HEK293 (cell line): Measurements from ENCODE around the gene ZBTB39.

Experiments
- CTCF ChIA-PET: fragments of 350-600 bp; formaldehyde crosslinking; extraction: SDS; loops from one replicate; lab custom pipeline; 2021; ENCODE audit warnings: antibody characterized with exemption; lab: Yijun Ruan, JAX
- POLR2A ChIA-PET: fragments of 300-600 bp; formaldehyde crosslinking; extraction: SDS; loops from one replicate; lab custom pipeline; 2020; ENCODE audit warnings: antibody characterized with exemption, inconsistent platforms; lab: Yijun Ruan, JAX
- H3K27ac ChIP-seq: fragments of 200-500 bp; sonication (Bioruptor generic); 2 replicates; pipeline ENCODE4 v1.5.1; 2014; ENCODE audit warnings: low read depth, low read length, control low read depth, inconsistent platforms; ENCODE audit errors: extremely low read depth
- H3K36me3 ChIP-seq, 2 experiments: fragments of 200-500 bp in 1 of 2; sonication (Bioruptor generic) in 1 of 2; 1 replicate in 1 of 2; 2 replicates in 1 of 2; pipeline ENCODE4 v1.5.1; 2014 to 2017; ENCODE audit warnings: inconsistent platforms in 2 of 2, low read length in 2 of 2; ENCODE audit not compliant: control insufficient read depth in 2 of 2, insufficient read depth in 1 of 2
- H3K4me1 ChIP-seq: fragments of 200-500 bp; sonication (Bioruptor generic); 2 replicates; pipeline ENCODE4 v1.5.1; 2014; ENCODE audit warnings: mild to moderate bottlenecking, low read length, inconsistent platforms; ENCODE audit not compliant: control insufficient read depth, insufficient read depth
- H3K4me3 ChIP-seq: 2 replicates; pipeline ENCODE4 v1.5.1; 2011; ENCODE audit warnings: low read depth, mild to moderate bottlenecking, control low read depth, low read length, moderate library complexity
- H3K9me3 ChIP-seq: fragments of 200-500 bp; sonication (Bioruptor generic); 2 replicates; pipeline ENCODE4 v1.5.1; 2014; ENCODE audit warnings: low read depth, low read length, inconsistent platforms; ENCODE audit not compliant: control insufficient read depth, insufficient read depth
- EGR2 ChIP-seq: fragments of 450-650 bp; formaldehyde crosslinking; IDR thresholded peaks from 2 replicates; pipeline ENCODE4 v1.5.1; 2016; ENCODE audit warnings: low read depth, missing biosample characterization, missing genetic modification characterization
- GLIS1 ChIP-seq: fragments of 450-650 bp; formaldehyde crosslinking; IDR thresholded peaks from 2 replicates; pipeline ENCODE4 v1.5.1; 2016; ENCODE audit warnings: missing biosample characterization, missing genetic modification characterization
- HOXD13 ChIP-seq: sonication (generic); formaldehyde crosslinking; IDR thresholded peaks from 2 replicates; pipeline ENCODE4 v1.8.0; 2022; ENCODE audit warnings: missing genetic modification reagents, borderline replicate concordance
- MZF1 ChIP-seq: fragments of 450-650 bp; formaldehyde crosslinking; IDR thresholded peaks from 2 replicates; pipeline ENCODE4 v1.5.1; 2017; ENCODE audit warnings: missing biosample characterization, missing genetic modification characterization, borderline replicate concordance
- SCRT1 ChIP-seq: fragments of 450-650 bp; formaldehyde crosslinking; IDR thresholded peaks from 2 replicates; pipeline ENCODE4 v1.5.1; 2016; ENCODE audit warnings: missing biosample characterization, missing genetic modification characterization, borderline replicate concordance
- YY2 ChIP-seq: fragments of 450-650 bp; formaldehyde crosslinking; IDR thresholded peaks from 2 replicates; pipeline ENCODE4 v1.5.1; 2016; ENCODE audit warnings: missing biosample characterization, missing genetic modification characterization
- ZNF114 ChIP-seq: fragments of 450-650 bp; formaldehyde crosslinking; IDR thresholded peaks from 2 replicates; pipeline ENCODE4 v1.5.0; 2017; ENCODE audit warnings: missing biosample characterization, missing genetic modification characterization
- ZNF155 ChIP-seq: fragments of 450-650 bp; formaldehyde crosslinking; IDR thresholded peaks from 2 replicates; pipeline ENCODE4 v1.5.1; 2016; ENCODE audit warnings: missing biosample characterization, missing genetic modification characterization
- ZNF214 ChIP-seq: fragments of 450-650 bp; formaldehyde crosslinking; IDR thresholded peaks from 2 replicates; pipeline ENCODE4 v1.5.1; 2017; ENCODE audit warnings: missing biosample characterization, mild to moderate bottlenecking, missing genetic modification characterization, borderline replicate concordance
- ZNF341 ChIP-seq: fragments of 450-650 bp; formaldehyde crosslinking; IDR thresholded peaks from 2 replicates; pipeline ENCODE4; 2016; ENCODE audit warnings: low read depth, missing biosample characterization, missing genetic modification characterization
- ZNF37A ChIP-seq: fragments of 450-650 bp; IDR thresholded peaks from 2 replicates; pipeline ENCODE4 v1.5.1; 2018; ENCODE audit warnings: missing biosample characterization, missing genetic modification characterization
- ZNF433 ChIP-seq: fragments of 450-650 bp; formaldehyde crosslinking; IDR thresholded peaks from 2 replicates; pipeline ENCODE4 v1.5.1; 2016; ENCODE audit warnings: missing biosample characterization, missing genetic modification characterization, low read depth
- ZNF501 ChIP-seq: fragments of 450-650 bp; formaldehyde crosslinking; IDR thresholded peaks from 2 replicates; pipeline ENCODE4 v1.5.1; 2016; ENCODE audit warnings: missing biosample characterization, missing genetic modification characterization
- ZNF529 ChIP-seq: fragments of 450-650 bp; formaldehyde crosslinking; IDR thresholded peaks from 2 replicates; pipeline ENCODE4 v1.5.1; 2017; ENCODE audit warnings: missing genetic modification characterization, missing biosample characterization; ENCODE audit not compliant: insufficient replicate concordance
- ZNF544 ChIP-seq: fragments of 450-650 bp; formaldehyde crosslinking; IDR thresholded peaks from 2 replicates; pipeline ENCODE4 v1.5.0; 2017; ENCODE audit warnings: missing biosample characterization, missing genetic modification characterization
- ZNF558 ChIP-seq: fragments of 450-650 bp; formaldehyde crosslinking; IDR thresholded peaks from 2 replicates; pipeline ENCODE4 v1.5.1; 2016; ENCODE audit warnings: missing biosample characterization, missing genetic modification characterization
- ZNF561 ChIP-seq: fragments of 450-650 bp; IDR thresholded peaks from 2 replicates; pipeline ENCODE4 v1.5.1; 2018; ENCODE audit warnings: missing biosample characterization, missing genetic modification characterization, borderline replicate concordance
- ZNF571 ChIP-seq: fragments of 450-650 bp; formaldehyde crosslinking; IDR thresholded peaks from 2 replicates; pipeline ENCODE4 v1.5.0; 2017; ENCODE audit warnings: missing biosample characterization, missing genetic modification characterization
- ZNF624 ChIP-seq: fragments of 450-650 bp; formaldehyde crosslinking; IDR thresholded peaks from 2 replicates; pipeline ENCODE4 v1.5.1; 2017; ENCODE audit warnings: missing biosample characterization, missing genetic modification characterization
- ZNF660 ChIP-seq: fragments of 450-650 bp; IDR thresholded peaks from 2 replicates; pipeline ENCODE4 v1.5.1; 2018; ENCODE audit warnings: missing biosample characterization, mild to moderate bottlenecking, missing genetic modification characterization
- ZNF768 ChIP-seq: fragments of 450-650 bp; formaldehyde crosslinking; IDR thresholded peaks from 2 replicates; pipeline ENCODE4 v1.5.1; 2018; ENCODE audit warnings: missing biosample characterization, mild to moderate bottlenecking, missing genetic modification characterization
- ZNF776 ChIP-seq: fragments of 450-650 bp; formaldehyde crosslinking; IDR thresholded peaks from 2 replicates; pipeline ENCODE4 v1.5.0; 2017; ENCODE audit warnings: missing biosample characterization, missing genetic modification characterization, borderline replicate concordance
- ZSCAN16 ChIP-seq: fragments of 450-650 bp; formaldehyde crosslinking; IDR thresholded peaks from 2 replicates; pipeline ENCODE4 v1.5.1; 2016; ENCODE audit warnings: missing biosample characterization, missing genetic modification characterization
- ZXDB ChIP-seq: fragments of 450-650 bp; formaldehyde crosslinking; IDR thresholded peaks from 2 replicates; pipeline ENCODE4 v1.5.1; 2016; ENCODE audit warnings: missing biosample characterization, missing genetic modification characterization
- TF ChIP-seq, protein P1 (sequence below): fragments of 450-650 bp; formaldehyde crosslinking; IDR thresholded peaks from 2 replicates; pipeline ENCODE4 v1.5.1; 2017; ENCODE audit warnings: missing biosample characterization, missing genetic modification characterization
- TF ChIP-seq, protein P2 (sequence below): fragments of 450-650 bp; formaldehyde crosslinking; IDR thresholded peaks from 2 replicates; pipeline ENCODE4 v1.5.1; 2016; ENCODE audit warnings: missing biosample characterization, missing genetic modification characterization
- TF ChIP-seq, protein P3 (sequence below): fragments of 450-650 bp; formaldehyde crosslinking; IDR thresholded peaks from 2 replicates; pipeline ENCODE4 v1.5.1; 2016; ENCODE audit warnings: missing biosample characterization, missing genetic modification characterization
- TF ChIP-seq, protein P4 (sequence below): fragments of 450-650 bp; formaldehyde crosslinking; IDR thresholded peaks from 2 replicates; pipeline ENCODE4 v1.5.1; 2016; ENCODE audit warnings: missing biosample characterization, missing genetic modification characterization
- TF ChIP-seq, protein P5 (sequence below): fragments of 450-650 bp; formaldehyde crosslinking; IDR thresholded peaks from 2 replicates; pipeline ENCODE4 v1.5.1; 2016; ENCODE audit warnings: missing biosample characterization, missing genetic modification characterization
- TF ChIP-seq, protein P6 (sequence below): fragments of 450-650 bp; formaldehyde crosslinking; IDR thresholded peaks from 2 replicates; pipeline ENCODE4 v1.5.1; 2016; ENCODE audit warnings: missing biosample characterization, missing genetic modification characterization

Gene ZBTB39

DNA sequence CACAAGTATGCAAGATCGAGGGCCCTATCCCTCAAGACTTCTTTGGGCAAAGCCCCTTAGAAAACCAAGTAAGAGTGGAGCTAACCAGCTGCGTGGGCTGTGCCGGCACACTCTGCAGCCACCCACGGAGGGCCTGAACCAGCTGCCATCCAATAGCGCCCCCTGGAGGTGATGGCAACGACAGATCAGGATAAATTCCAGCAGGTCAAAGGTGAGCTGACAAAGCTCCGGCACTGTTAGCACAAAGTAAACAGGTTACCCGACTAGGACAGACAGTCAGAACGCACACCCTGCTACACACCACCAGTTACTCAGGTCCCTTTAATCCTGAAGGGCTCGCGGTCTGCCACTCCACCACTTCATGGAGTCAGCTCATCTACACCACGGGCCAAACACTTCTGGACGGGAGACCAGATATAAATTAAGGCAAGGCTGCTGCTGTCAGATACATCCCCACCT, 4.9 kb downstream of the ZBTB39 start (continued):
- TF ChIP-seq, protein P1, sequence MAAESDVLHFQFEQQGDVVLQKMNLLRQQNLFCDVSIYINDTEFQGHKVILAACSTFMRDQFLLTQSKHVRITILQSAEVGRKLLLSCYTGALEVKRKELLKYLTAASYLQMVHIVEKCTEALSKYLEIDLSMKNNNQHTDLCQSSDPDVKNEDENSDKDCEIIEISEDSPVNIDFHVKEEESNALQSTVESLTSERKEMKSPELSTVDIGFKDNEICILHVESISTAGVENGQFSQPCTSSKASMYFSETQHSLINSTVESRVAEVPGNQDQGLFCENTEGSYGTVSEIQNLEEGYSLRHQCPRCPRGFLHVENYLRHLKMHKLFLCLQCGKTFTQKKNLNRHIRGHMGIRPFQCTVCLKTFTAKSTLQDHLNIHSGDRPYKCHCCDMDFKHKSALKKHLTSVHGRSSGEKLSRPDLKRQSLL (tag by site-specific recombination): peak; percentile 38; the same call in 1 of the 2 replicates
- TF ChIP-seq, protein P2, sequence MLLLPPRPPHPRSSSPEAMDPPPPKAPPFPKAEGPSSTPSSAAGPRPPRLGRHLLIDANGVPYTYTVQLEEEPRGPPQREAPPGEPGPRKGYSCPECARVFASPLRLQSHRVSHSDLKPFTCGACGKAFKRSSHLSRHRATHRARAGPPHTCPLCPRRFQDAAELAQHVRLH (tag by site-specific recombination): 0 out of 2 replicates have a peak, but pooled peaks have one; percentile 50
- TF ChIP-seq SCRT1 (tag by site-specific recombination) (no peak), ZNF341 (tag by site-specific recombination) (no peak), EGR2 (tag by site-specific recombination) (peak; percentile 84), ZNF660 (no peak), ZNF433 (tag by site-specific recombination) (no peak), YY2 (tag by site-specific recombination) (no peak), ZNF529 (tag by site-specific recombination) (no peak), ZNF214 (tag by site-specific recombination) (no peak), ZNF561 (tag by site-specific recombination) (no peak), ZSCAN16 (tag by site-specific recombination) (no peak), ZNF768 (tag by site-specific recombination) (no peak), ZNF114 (tag by site-specific recombination) (no peak), ZNF37A (tag by site-specific recombination) (no peak), ZNF544 (tag by site-specific recombination) (no peak), MZF1 (tag by site-specific recombination) (no peak)
- TF ChIP-seq, protein P3, sequence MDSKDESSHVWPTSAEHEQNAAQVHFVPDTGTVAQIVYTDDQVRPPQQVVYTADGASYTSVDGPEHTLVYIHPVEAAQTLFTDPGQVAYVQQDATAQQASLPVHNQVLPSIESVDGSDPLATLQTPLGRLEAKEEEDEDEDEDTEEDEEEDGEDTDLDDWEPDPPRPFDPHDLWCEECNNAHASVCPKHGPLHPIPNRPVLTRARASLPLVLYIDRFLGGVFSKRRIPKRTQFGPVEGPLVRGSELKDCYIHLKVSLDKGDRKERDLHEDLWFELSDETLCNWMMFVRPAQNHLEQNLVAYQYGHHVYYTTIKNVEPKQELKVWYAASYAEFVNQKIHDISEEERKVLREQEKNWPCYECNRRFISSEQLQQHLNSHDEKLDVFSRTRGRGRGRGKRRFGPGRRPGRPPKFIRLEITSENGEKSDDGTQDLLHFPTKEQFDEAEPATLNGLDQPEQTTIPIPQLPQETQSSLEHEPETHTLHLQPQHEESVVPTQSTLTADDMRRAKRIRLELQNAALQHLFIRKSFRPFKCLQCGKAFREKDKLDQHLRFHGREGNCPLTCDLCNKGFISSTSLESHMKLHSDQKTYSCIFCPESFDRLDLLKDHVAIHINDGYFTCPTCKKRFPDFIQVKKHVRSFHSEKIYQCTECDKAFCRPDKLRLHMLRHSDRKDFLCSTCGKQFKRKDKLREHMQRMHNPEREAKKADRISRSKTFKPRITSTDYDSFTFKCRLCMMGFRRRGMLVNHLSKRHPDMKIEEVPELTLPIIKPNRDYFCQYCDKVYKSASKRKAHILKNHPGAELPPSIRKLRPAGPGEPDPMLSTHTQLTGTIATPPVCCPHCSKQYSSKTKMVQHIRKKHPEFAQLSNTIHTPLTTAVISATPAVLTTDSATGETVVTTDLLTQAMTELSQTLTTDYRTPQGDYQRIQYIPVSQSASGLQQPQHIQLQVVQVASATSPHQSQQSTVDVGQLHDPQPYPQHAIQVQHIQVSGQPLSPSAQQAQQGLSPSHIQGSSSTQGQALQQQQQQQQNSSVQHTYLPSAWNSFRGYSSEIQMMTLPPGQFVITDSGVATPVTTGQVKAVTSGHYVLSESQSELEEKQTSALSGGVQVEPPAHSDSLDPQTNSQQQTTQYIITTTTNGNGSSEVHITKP (tag by site-specific recombination): no peak
- TF ChIP-seq, protein P4, sequence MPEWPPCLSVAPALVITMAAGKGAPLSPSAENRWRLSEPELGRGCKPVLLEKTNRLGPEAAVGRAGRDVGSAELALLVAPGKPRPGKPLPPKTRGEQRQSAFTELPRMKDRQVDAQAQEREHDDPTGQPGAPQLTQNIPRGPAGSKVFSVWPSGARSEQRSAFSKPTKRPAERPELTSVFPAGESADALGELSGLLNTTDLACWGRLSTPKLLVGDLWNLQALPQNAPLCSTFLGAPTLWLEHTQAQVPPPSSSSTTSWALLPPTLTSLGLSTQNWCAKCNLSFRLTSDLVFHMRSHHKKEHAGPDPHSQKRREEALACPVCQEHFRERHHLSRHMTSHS: no peak

DNA sequence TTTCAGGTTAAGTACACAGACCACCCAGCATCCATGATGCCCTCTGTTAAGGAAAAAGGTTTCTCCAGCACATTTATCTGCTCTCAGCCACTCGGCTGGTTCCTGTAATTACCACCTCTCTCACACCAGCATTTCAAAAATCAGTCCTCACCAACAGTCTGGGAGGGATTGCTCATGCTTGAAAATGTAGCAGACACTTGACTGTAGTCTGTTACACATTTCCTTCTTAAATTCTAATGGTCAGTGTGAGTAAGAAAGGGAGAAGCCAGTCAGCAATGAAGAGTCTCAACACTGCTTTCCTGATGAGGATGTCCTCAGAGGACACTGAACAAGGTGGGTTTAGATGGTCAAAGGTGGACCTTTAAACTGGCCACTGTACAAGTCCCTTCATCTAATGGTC, 6.0 kb downstream of the ZBTB39 start:
- Histone ChIP-seq H3K4me1 (peaks cover 3% of the 10 kb centered on the region; the same call in 1 of the 2 replicates), H3K27ac (no peak overlapping the region), H3K36me3 (peaks cover 11 to 78% of the 10 kb centered on the region in 2 experiments), H3K4me3 (no peak overlapping the region), H3K9me3 (no peaks in the 10 kb centered on the region)
- ChIA-PET CTCF (interaction anchor here (0.7 to 9.7 kb wide), 9 partner anchors 13 to 253 kb away, joined by 3 to 117 read pairs (median 4); partner anchors contain the start of genes HSD17B6 and PRIM1), POLR2A (interaction anchor here (0.5 to 1.2 kb wide), 2 partner anchors 13 to 376 kb away, joined by 3 to 6 read pairs; no protein-coding TSS in a partner anchor)
- TF ChIP-seq GLIS1 (tag by site-specific recombination) (no peak), ZNF501 (tag by site-specific recombination) (no peak), ZNF571 (tag by site-specific recombination) (no peak), ZNF624 (tag by site-specific recombination) (no peak), ZNF776 (tag by site-specific recombination) (no peak), ZNF214 (tag by site-specific recombination) (no peak), HOXD13 (CRISPR knock-in tag) (no peak), ZXDB (no peak), ZNF155 (no peak), ZNF558 (tag by site-specific recombination) (no peak), ZNF114 (tag by site-specific recombination) (no peak)
- TF ChIP-seq, protein P5, sequence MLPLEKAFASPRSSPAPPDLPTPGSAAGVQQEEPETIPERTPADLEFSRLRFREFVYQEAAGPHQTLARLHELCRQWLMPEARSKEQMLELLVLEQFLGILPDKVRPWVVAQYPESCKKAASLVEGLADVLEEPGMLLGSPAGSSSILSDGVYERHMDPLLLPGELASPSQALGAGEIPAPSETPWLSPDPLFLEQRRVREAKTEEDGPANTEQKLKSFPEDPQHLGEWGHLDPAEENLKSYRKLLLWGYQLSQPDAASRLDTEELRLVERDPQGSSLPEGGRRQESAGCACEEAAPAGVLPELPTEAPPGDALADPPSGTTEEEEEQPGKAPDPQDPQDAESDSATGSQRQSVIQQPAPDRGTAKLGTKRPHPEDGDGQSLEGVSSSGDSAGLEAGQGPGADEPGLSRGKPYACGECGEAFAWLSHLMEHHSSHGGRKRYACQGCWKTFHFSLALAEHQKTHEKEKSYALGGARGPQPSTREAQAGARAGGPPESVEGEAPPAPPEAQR (tag by site-specific recombination): no peak
- TF ChIP-seq, protein P6, sequence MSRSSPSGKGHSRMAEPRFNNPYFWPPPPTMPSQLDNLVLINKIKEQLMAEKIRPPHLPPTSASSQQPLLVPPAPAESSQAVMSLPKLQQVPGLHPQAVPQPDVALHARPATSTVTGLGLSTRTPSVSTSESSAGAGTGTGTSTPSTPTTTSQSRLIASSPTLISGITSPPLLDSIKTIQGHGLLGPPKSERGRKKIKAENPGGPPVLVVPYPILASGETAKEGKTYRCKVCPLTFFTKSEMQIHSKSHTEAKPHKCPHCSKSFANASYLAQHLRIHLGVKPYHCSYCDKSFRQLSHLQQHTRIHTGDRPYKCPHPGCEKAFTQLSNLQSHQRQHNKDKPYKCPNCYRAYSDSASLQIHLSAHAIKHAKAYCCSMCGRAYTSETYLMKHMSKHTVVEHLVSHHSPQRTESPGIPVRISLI: no peak
